Measurements from ENCODE around the gene SMARCA4.
A peak's percentile ranks its signal among the peaks of the same experiment; 100 is the strongest.

Gene SMARCA4

DNA sequence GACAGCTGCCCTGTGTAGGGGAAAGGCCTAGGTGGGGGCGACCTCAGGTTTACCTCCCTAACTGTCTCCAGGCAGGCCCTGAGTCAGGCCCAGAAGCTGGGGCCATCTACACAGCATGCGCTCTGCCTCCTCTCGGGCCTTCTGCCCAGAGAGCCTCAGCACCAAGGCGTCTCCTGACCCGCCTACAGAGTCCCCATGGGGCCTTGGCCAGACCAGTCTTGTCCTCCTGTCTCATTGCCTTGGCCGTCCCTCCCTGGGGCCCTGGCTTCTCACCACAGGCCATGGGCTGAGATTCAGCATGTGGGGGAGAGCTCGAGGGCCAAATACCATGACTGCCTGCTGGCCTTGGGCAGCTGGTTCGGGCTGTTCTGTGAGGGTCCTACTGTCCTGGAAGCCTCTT is 59.0 kb downstream of the SMARCA4 start:
- DNase-seq (ENCODE audit: low read depth): peak; percentile 47
- TF ChIP-seq, protein P1, sequence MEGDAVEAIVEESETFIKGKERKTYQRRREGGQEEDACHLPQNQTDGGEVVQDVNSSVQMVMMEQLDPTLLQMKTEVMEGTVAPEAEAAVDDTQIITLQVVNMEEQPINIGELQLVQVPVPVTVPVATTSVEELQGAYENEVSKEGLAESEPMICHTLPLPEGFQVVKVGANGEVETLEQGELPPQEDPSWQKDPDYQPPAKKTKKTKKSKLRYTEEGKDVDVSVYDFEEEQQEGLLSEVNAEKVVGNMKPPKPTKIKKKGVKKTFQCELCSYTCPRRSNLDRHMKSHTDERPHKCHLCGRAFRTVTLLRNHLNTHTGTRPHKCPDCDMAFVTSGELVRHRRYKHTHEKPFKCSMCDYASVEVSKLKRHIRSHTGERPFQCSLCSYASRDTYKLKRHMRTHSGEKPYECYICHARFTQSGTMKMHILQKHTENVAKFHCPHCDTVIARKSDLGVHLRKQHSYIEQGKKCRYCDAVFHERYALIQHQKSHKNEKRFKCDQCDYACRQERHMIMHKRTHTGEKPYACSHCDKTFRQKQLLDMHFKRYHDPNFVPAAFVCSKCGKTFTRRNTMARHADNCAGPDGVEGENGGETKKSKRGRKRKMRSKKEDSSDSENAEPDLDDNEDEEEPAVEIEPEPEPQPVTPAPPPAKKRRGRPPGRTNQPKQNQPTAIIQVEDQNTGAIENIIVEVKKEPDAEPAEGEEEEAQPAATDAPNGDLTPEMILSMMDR (conservative IDR thresholded peaks at IDR 0.05; ENCODE audit: control insufficient read depth, insufficient read depth, low read depth, low read length): no peak
- H3K4me3 ChIP-seq (ENCODE audit: control insufficient read depth, low read depth, low read length): no peak overlapping the region

DNA sequence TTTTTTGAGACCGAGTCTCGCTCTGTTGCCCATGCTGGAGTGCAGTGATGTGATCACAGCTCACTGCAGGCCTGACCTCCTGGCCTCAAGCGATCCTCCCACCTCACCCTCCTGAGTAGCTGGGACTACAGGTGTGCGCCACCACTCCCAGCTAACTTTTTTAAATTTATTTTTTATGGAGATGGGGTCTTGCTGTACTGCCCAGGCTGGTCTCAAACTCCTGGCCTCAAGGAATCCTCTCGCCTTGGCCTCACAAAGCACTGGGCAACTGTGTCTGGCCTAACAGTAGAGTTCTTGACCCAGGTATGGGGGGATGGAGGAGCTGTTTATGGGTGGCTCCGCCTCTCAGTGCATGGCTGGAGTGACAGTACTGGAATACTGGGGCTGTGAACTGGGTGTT is 59.6 kb downstream of the SMARCA4 start:
- no peak for DNase-seq (ENCODE audit: low read depth)
- TF ChIP-seq, protein P1 (conservative IDR thresholded peaks at IDR 0.05; ENCODE audit: control insufficient read depth, insufficient read depth, low read depth, low read length): no peak
- H3K4me3 ChIP-seq (ENCODE audit: control insufficient read depth, low read depth, low read length): no peak overlapping the region

DNA sequence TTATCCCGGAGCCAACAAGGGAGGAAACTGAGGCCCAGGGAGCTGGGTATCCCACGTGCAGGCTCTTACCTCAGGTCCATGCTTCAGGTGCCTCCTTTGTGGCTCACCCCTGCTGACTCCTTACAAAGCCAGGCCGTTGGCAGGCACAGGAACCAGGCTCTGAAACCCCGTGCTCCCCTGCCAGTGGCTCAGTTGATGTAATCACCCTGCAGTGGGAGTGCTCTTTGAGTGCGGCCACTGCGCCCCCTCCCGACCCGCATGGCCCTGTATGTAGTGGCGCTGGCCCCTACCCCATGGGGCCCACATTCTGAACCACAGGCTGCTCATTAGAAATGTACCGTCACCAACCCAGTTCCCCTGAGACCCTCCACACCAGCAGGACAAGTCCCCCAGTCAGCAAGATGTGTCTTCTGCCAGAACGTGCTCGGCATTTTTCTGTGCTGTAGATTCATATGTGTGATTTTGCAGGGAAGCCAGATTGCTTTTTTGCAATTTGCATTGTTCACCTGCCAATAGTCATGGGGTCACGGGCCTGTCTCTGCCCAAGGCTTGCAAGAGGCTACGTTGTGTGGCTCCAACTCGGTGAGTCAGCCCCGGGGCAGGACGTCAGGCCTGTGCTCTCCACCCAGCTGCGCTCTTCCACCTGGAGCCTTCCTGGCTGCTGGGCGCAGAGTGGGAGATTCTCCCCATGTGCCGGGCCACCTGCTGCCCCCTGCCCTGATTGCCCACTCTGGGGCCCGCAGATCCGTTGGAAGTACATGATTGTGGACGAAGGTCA is 60.3 kb downstream of the SMARCA4 start:
- peak; percentile 27 for DNase-seq (ENCODE audit: low read depth)
- TF ChIP-seq, protein P1 (conservative IDR thresholded peaks at IDR 0.05; ENCODE audit: control insufficient read depth, insufficient read depth, low read depth, low read length): no peak
- no peak overlapping the region for H3K4me3 ChIP-seq (ENCODE audit: control insufficient read depth, low read depth, low read length)

DNA sequence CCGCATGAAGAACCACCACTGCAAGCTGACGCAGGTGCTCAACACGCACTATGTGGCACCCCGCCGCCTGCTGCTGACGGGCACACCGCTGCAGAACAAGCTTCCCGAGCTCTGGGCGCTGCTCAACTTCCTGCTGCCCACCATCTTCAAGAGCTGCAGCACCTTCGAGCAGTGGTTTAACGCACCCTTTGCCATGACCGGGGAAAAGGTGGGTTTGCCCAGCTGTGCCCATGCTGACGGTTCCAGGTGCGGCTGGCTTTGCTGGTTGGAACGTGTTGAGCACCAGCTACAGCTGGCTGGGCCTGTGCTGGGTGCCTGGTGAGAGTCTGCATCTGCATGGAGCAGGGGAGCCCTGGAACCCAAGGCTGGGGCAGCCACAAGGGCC is 60.9 kb downstream of the SMARCA4 start:
- no peak overlapping the region for H3K4me3 ChIP-seq (ENCODE audit: control insufficient read depth, low read depth, low read length)
- DNase-seq (ENCODE audit: low read depth): no peak
- TF ChIP-seq, protein P1 (conservative IDR thresholded peaks at IDR 0.05; ENCODE audit: control insufficient read depth, insufficient read depth, low read depth, low read length): no peak

DNA sequence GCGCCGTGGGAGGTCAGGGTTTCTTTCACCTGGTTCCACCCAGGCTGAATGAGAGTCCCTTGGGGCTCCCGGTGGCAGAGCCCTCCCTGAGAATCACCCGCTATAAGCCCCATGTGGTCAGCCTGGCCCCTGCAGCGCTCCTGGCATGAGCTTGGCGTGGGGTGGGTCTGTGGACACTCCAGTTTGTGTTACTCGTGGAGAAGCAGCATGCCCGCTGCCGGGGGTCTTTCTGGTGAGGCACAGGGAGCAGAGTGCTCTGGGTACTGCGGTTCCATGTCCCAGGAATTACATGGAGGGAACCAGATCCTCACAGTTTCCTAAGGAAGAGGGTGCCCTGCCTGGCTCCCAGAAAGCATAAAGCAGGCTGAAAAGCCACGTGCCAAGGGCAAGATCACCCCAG is 62.2 kb downstream of the SMARCA4 start:
- no peak overlapping the region for H3K4me3 ChIP-seq (ENCODE audit: control insufficient read depth, low read depth, low read length)
- TF ChIP-seq, protein P1 (conservative IDR thresholded peaks at IDR 0.05; ENCODE audit: control insufficient read depth, insufficient read depth, low read depth, low read length): no peak
- DNase-seq (ENCODE audit: low read depth): no peak

DNA sequence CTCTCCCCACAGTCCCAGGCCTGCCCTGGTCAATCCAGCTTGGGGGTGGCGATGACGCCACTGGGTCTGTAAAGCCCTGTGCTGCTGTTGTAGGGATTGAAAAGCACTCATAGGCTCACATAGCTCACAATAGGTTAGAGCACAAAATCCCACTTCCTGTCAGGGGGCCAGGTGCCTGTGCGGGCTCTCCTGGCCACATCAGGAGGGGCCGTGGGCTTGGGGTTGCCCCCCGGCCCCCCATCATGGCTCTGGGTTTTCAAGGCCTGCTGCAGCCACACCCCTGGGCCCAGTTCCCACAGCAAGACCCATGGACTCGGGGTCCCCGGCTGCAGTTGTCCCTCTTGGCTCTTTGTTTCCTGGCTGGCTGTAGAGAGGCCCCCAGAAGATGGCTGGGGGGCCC is 62.9 kb downstream of the SMARCA4 start:
- TF ChIP-seq, protein P1 (conservative IDR thresholded peaks at IDR 0.05; ENCODE audit: control insufficient read depth, insufficient read depth, low read depth, low read length): no peak
- no peak for DNase-seq (ENCODE audit: low read depth)
- H3K4me3 ChIP-seq (ENCODE audit: control insufficient read depth, low read depth, low read length): no peak overlapping the region
